HG03139 (cell line): ENCODE data around the gene C10orf120.

Experiments
- ATAC-seq: cut with Tn5 transposase; IDR thresholded peaks from one replicate; pipeline ENCODE4 v1.9.1; 2021; ENCODE audit not compliant: unreplicated experiment

Gene C10orf120

DNA sequence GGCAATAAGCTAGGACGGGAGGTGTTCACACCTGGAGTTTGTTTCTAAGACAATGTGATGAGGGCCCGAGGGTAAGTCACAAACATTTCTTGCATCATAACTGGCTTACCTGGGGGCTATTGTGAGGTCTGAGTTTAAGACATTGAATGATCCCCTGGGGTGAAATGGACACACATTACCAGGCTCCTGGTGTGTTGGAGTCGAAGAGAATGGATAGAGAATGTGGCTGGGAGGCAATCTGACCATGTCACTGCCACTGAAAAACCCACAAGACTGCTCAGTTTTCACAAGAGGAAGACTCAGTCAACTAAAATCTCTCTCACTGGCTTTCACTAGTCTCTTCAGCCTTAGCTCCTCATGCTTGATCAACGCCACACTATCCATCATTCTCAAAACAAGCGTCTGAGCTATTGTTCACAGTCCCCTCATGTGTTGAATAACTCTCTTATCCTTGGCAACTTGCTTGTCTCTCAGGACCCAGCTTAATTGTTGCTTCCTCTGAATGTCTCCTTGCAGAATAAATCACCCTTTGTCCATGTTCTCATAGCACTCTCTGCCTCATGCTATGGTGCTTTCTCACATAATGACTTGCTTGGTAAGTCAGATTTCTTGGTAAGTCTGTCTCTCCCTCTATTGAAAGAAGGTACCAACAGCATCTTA, at the start of gene C10orf120:
Gene C10orf120 (minus strand): TSS at position 51 of the 660 bp plus-strand sequence. CDS start 56 bp downstream, outside the sequence.
- no peak for ATAC-seq

- no peak for ATAC-seq
Measured at GRCh38 chr10:122748496-122748895, 48.9 kb upstream of the C10orf120 start.

DNA sequence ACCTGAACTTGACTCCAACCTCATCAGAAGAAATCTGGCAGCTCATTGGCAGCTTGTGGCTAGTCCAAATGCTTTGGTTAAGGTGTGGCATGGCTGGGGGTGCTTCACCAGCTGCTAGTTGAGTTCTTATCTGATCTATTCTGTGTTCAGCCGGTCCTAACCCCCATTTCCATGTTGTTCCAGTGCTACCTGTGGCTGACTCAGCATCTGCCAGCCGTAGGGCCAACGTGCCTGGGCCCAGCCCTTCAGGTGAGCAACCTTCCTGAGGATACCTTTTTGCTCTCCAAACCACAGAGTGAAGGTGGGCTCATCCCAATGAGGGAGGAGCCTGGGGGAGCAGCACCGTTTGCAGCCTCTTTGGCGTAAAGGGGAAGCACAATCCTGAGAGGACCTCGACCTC, 46.8 kb upstream of the C10orf120 start:
- no peak for ATAC-seq

- no peak for ATAC-seq
Measured at GRCh38 chr10:122744257-122744656, 44.6 kb upstream of the C10orf120 start.

- no peak for ATAC-seq
Measured at GRCh38 chr10:122740640-122741039, 41.0 kb upstream of the C10orf120 start.

GRCh38 chr10:122738031-122738430, 38.4 kb upstream of the C10orf120 start:
- no peak for ATAC-seq

- ATAC-seq, result no peak
Measured at GRCh38 chr10:122733931-122734665, 34.5 kb upstream of the C10orf120 start.

- ATAC-seq, result no peak
Measured at GRCh38 chr10:122733443-122733842, 33.8 kb upstream of the C10orf120 start.

DNA sequence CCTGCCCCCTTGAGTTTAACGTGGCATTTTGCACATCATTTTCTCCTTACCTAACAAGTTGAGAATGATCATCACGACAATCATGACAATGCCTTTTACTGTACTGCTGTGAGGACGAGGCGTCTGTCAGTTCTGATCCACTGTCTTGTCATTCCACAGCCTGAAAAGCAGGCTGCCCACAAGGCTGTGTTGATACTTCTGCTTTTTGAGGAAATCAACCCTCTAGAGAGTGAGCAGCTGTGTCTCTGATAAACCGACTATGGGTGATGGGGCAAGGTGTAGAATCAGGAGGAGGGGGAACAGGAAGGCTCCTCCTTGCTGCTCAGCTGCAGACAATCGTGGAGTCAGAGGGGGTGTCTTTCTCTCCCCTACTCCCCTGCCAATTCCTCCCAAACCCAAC, 30.6 kb upstream of the C10orf120 start:
- ATAC-seq, result no peak

GRCh38 chr10:122729126-122729525, 29.5 kb upstream of the C10orf120 start:
- no peak for ATAC-seq

GRCh38 chr10:122727426-122727825, 27.8 kb upstream of the C10orf120 start:
- ATAC-seq, result no peak

GRCh38 chr10:122725768-122726167, 26.1 kb upstream of the C10orf120 start:
- ATAC-seq, result no peak

DNA sequence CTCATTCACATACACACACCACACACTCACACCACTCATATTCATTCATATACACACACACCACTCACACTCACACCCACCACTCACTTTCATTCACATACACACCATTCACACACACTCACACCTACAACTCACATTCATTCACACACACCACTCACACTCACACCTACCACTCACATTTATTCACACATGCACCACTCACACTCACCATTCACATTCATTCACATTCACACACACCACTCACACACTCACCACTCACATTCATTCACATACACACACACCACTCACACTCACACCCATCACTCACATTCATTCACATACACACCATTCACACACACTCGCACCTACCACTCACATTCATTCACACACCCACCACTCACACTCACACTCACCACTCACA, 25.4 kb upstream of the C10orf120 start:
- ATAC-seq, result no peak

DNA sequence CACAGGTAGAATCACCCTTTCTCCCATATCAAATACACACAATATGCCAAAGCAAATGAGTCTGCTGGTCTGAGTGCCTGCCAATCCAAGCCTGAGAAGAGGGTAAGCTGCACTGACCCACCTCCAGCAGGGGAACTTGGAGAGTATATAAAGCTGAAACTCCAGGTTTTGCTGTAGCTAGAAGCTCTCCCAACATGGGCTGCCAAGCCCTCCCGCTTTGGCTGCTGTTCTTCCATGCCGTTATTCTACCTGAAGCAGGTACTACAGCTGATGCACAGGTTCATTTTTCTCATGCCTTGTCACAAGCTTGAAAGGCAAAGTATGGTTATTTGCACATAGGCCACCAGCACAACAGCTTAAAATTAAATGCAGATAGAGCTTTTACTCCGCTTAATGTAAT, 21.5 kb upstream of the C10orf120 start:
- ATAC-seq, result no peak

- no peak for ATAC-seq
Measured at GRCh38 chr10:122716025-122716424, 16.4 kb upstream of the C10orf120 start.

DNA sequence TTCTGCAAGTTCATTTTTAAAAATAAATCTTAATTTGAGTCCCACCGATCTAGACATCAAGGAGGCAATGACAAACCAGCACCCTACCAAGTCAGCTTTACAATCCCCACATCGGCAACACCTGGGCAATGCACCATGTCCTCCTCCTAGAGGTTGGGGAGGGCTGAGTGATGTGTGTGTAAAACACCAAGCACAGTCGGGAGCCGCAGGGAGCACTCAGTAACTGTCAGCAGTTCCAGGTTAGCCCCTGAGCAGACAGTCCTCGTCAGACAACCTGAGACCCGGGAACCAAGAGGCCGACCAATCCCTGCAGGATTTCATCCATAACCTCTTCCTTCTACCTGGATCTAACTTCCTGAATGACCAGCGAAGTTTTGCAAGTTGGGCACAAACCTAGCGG, 15.9 kb upstream of the C10orf120 start:
- no peak for ATAC-seq

GRCh38 chr10:122713091-122713885, 13.6 kb upstream of the C10orf120 start:
- ATAC-seq, result no peak

- ATAC-seq, result no peak
Measured at GRCh38 chr10:122710576-122710975, 10.9 kb upstream of the C10orf120 start.

DNA sequence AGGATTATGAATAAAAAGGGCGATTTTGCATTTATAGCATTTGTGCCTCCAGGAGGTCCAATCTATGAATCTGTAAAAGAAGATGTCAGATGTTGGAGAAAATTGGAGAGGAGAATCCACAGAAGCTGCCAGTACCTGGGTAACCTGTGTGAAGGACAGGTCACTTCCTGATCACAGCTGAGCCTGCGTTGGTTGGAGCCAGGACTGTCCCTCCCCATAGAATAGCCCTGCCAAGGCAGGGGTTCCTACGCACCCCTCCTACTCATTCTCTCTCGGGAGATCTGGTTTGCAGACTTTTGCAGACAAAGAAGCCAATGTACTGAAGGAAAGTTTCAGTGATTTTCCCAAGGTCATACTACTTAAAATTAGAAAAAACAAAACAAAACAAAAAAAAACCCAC, 10.3 kb upstream of the C10orf120 start:
- ATAC-seq, result no peak

DNA sequence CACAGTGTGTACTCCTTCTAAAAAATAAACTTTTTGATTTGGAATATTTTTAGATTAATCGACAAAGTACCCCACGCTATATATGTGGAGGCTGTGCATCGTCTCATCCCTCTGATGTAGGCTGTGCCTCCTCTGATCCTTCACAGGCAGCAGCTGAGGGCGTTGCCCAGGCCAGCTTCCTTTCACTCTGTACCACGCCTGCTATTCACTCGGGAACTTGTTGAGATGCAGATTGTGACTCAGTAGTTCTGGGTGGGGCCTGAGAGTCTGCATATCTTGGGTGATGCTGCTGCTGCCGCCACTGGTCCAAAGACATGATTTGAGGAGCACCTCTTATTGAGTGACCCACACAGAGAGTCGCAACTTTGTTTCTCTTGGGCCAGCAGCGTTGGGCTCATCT, 7.9 kb upstream of the C10orf120 start:
- ATAC-seq, result no peak

GRCh38 chr10:122706947-122707346, 7.3 kb upstream of the C10orf120 start:
- ATAC-seq, result no peak

GRCh38 chr10:122706467-122706866, 6.8 kb upstream of the C10orf120 start:
- no peak for ATAC-seq
